GM15510 (cell line): ENCODE results near the gene ZNF385B.

ENCODE experiments used
- POLR2A ChIP-seq: IDR thresholded peaks from 3 replicates; pipeline ENCODE4 v1.6.1; 2011; ENCODE audit warnings: borderline replicate concordance; ENCODE audit not compliant: insufficient read length; ENCODE audit errors: extremely low read depth

ZNF385B gene

DNA sequence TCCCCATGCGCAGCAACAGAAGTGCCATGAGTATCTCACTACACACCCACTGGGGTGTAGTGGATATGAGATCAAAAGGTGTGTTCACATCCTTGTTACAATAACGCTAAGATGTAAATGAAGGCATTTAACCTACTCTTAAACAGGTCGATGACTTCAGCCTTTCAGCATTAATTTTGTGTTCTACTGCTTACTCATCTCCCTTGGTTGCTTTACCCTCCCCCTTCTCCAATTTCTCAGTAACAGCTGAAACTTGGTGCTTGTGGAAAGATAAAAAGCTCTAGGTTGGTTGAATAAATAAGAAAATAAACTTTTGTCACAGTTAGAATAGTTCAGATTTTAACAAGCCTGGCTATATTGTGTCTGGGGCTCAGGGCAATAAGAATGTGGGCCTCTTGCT lies 449.3 kb downstream of the ZNF385B start:
- no peak for TF ChIP-seq POLR2A

DNA sequence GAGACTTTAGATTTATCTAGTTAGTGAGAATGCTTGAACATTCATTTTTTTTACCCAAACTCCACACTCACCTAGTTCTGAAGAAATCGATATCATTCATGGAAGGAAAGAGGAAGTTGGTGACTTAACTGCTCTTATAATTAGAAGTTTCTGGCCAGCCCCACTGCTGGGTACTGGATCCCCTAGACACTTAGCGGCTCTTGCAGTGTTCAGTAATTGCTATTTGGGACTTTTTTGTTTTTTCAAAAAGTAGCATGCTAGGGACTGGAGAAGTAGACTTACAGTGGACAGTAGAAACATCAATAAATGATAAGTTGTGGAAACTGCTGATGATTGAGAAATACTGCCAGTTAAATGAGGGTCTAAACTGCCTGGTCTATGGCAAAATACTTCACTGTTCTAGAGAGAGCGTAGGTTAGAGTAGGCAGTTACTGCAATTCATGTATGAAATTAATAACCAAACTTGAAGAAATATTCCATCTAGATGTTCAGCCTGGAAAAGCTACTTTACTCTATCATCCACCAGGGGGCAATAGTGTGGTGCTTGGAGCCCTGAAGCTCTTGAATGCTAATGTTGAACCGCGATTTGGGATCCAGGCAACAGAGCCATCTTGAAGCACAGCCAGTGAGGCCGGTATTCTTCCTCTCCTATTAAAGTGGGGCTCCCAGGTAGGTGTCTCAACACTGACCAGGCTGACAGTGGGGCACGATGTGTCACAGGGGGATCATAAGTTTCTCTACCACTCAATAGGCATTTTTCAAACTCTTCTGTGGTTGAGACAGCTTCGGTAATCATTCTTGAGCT lies 450.7 kb downstream of the ZNF385B start:
- no peak for TF ChIP-seq POLR2A

DNA sequence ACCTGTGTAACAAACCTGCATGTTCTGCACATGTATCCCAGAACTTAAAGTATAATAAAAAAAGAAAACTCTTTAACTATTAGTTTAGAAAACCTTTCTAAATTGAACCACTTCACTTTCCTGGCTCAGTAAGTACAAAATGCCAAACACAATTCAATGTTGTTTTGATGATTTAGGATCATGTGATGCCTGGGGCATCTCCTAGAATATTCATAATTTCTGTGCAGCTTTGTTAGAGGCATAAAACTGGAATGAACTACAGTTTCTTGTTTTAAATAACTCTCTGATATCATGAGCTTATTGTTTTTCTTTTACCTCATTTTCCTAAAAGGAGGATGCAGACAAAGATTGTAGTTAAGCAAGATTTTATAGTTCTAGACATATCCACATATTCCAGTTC lies 457.8 kb downstream of the ZNF385B start:
- TF ChIP-seq POLR2A = no peak

DNA sequence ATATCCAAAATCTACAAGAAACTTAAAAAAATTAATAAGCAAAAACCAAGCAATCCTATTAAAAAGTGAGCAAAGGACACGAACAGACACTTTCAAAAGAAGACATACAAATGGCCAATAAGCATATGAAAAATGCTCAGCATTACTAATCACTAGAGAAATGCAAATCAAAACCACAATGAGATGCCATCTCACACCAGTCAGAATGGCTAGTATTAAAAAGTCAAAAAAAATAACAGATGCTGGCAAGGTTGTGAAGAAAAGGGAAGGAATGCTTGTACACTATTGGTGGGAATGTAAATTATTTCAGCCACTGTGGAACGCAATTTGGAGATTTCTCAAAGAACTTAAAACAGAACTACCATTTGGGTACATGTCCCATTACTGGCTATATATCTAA lies 467.9 kb downstream of the ZNF385B start:
- no peak for TF ChIP-seq POLR2A
